Cortex of kidney (tissue), 1 donor: ENCODE data around the gene CHST13.

Experiments
- DNase-seq: peaks from one replicate; lab custom pipeline; 2025; lab: John Stamatoyannopoulos, UW

The CHST13 gene

DNA sequence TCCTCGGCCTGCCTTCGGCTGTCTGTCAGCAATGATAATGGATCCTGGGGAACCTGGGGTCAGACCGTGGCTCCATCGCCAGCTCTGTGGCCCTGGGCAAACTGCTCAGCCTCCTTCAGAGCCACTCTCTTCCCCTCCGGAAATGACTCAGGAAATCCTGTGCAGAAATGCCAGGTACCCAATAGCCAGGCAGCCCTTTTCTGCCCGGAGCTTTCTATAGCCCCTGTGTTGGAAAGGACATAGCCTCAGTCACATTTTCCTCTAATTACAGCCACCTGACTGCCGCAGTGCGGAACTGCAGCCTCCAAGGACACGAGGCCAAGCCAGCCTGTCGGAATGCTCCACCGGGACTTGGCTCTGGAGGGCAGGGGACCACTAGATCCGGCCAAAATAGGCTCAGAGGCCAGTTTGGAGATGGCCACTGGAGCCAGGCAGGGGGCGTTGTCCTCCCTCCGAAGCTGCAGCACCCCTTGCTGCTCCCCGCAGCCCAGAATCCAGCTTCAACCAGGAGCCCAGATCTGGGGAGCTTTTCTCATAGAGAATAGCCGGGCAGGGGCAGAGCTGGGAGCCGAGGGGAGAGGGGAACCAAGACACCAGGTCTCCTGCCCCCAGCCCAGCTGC is 36.7 kb upstream of the CHST13 start:
- no peak for DNase-seq

- DNase-seq, result no peak
Observed at GRCh38 chr3:126488185-126488584, 35.8 kb upstream of the CHST13 start.

DNA sequence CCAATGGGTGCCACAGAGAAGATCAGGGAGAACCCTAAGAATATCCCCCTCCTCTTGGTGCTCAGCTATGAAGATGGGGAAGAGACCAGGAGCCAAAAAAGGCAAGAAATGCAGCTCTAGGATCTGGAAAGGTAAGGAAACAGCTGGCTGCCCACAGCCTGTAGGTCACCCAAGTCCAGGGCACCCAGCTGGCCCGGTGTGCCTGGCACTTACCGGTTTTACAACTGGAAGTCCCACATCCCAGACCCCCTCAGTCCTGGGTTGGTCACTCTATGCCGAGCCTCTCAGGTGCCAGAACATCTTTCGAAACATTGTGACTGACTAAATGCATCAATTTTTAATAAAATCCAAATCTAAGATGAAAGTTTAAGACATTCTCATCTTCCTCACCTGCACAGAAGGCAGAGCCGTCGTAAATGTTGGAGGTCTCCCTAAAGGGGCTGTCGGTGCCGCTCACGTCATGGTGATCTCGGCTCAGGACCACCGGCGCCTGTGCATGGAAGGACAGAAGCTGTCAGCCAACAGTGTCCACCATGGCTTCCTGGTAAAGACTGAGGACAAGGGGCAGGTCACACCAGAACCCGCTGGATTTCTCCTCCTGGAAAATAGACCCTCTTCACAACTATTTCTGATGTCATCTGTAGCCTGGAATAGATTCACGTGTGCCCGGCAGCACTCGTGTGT is 34.9 kb upstream of the CHST13 start:
- DNase-seq, result no peak

GRCh38 chr3:126490619-126491018 is 33.3 kb upstream of the CHST13 start:
- no peak for DNase-seq

DNA sequence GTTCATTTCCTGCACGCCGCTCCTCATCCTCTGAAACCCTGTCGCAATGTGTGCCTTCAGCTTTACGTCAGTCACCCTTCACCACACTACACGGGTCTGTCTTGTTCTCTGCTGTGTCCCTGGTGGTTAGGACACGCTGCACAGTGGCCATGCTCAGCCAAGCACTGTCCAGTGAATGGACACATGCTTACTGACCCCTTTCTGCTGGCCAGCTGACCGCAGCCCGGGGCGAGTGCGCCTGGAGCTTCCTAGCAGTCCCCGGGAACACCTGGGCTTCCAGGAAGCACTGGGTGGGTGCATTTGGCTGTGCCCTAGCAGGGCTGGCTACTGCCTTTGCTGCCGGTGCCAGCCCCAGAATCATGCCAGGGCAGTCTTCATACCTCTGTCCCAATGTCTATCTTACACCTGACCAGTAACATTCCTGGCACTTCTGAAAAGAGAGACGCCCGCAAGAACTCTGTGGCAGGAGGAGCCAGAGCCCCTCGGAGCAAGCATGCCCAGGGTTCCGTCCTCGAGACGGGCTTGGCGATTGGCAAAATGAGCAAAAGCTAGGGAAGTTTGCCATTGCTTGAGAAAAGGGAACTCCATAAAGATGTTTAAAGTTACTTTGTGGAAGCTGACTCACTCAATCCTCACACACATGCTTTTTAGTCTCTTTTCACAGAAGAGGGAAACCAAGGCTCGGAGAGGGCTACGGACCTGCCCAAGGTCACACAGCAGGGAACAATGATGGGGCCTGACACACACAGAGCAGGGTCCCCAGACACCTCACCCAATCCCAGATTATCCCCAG is 32.5 kb upstream of the CHST13 start:
- no peak for DNase-seq

- no peak for DNase-seq
Observed at GRCh38 chr3:126493051-126493450, 30.9 kb upstream of the CHST13 start.

DNA sequence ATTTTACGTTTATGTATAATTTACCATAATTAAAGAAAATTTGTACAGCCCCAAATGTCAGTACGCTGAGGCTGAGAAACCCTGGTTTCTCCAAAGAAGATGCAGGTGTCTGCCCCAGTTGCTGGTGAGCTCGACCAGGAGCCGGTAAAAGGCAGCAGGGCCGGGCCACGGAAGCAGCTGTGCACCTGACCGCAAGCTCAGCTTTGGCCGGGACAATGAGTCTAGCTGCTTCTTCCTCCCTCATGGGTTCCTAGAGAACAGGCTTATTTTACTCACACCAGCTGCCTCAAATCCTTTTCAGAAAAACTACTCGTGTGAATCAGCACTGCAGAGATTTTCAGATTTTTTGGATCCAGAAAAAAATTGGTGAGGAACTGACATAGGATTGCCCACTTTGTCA is 30.2 kb upstream of the CHST13 start:
- no peak for DNase-seq

DNA sequence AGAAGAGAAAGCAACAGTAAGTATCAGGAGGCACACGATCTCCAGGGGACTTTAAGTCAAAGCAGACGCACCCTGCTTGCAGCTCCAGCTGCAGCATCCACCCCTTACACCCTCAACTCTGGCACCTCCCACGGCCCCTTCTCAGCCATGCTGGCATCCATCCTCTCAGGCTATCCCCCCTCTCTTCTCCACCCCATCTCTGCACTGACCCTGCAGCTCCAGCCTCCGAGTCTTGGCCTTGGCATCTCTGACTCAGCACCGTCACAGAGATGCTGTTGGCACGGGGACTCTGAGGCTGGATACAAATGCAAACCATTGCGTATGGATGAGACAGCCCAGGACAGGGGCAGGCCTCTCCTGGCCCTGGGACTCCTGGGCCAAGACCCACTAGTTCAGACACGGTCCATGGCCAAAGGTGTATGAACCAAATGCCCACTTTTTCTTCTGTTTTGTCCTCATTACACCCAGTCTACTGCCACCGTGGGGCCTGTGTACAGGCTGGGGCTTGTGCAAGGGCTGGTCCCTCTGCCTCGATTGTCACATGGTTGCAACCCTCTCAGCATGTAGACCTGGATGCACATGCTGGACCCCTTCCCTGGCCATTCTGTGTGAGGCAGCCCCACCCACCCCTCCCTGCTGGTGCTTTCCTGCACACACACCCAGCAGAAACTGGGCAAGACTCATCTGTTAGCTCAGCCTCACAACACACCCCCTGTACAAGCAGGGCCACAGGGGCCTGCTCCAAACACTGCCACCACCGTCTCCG is 29.6 kb upstream of the CHST13 start:
- no peak for DNase-seq

- DNase-seq, result no peak
Observed at GRCh38 chr3:126494970-126495230, 29.1 kb upstream of the CHST13 start.

DNA sequence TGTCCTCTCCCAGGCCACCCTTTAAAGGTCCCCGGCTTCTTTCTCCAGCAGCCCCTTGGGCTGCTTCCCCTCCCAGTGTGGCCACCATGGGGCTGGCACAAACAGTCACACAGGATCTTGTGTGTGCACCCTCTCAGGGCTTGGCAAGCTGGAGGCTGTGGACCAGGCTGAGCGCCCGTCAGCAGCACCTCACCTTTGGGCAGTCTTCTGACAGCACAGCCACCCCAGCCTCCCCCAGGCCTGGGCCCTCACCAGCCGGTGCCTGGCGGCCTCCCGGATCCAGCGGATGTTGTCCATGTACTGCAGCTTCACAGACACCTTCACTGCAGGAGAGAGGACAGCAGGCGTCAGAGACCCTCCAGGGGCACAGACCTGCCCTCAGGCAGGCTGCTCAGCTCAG is 28.2 kb upstream of the CHST13 start:
- no peak for DNase-seq

DNA sequence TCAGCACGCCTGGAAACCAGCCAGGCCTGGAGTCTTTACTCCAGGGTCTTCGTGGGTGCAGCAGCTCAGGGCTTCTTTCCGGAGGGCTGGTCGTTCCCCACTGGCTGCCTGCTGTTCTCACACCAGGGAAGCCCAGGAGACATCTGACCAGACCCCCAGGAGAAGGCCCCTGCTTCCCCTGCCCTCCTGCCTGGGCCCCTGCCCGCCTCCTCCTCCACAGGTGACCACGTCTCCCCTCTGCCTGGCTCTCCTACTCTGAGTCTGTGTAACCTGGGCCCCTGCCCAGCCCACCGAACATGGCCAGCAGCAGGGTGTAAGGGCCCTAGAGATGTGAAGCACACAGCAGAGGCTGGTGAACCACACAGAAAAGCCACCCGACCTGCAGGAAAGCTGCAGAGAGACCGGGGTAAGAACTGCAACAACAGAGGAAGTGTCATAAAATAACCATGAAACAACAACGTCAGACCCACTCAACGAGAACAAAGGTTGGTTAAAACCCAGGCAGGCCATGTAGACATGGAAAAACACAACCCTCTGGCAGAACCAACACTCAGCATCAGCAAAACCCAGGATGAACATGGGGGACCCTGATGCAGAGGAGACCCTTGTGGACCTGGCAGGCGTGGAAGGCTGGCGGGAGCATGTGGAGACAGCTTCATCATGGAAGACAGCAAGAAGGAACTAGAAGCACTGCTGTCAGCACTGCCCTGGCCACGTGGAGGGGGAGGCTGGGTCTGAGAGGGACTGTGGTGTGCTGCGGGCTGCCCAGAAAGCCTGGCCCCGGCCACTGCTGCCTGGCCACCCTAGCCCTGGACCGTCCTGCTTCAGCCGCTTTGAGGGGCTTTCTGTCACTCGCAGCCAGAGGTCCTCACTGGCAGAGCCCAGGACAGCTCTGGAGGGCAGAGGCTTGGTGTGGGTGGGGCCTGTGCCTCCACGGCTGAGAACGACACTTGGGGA is 26.8 kb upstream of the CHST13 start:
- no peak for DNase-seq

- DNase-seq, result no peak
Observed at GRCh38 chr3:126497956-126498355, 26.0 kb upstream of the CHST13 start.

GRCh38 chr3:126498461-126498860 is 25.5 kb upstream of the CHST13 start:
- DNase-seq, result no peak

- no peak for DNase-seq
Observed at GRCh38 chr3:126498929-126499328, 25.0 kb upstream of the CHST13 start.

- no peak for DNase-seq
Observed at GRCh38 chr3:126499401-126499800, 24.6 kb upstream of the CHST13 start.

DNA sequence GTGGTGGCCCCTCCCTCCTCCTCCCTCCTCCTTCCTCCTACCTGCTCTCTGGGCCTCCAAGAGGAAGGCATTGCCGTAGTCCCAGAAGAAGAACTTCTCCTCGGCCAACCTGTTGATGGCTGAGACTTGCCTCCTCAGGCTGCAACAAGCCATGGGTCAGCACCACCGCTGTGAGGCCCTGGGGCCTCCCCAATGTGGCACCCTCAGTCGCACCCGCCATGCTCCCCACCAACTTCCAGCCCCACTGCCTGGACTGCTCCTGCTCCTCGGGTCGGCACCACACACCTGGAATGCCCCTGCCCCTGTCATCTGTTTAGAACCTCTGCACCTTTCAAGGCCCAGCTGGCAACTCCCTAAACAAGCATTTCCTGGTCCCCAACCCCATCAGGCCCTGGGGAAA is 23.9 kb upstream of the CHST13 start:
- DNase-seq, result no peak

DNA sequence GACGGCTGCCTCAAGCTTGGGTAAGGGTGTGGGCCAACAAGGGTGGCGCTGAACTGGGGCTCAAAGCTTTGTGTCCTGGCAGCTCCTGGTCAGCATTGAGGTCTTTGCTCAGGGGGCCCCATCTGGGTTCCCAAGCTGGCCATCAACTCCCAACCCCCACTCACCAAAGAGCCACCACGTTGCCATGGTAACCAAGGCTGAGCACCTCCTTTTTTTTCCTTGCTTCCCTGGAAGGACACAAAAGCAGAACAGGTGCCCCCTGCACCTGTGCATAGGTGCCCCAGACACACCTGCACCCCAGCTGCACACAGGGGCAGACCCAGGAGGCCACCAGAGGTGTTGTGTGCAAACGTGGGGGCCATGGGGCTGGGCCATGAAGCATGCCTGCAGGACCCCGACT is 22.9 kb upstream of the CHST13 start:
- DNase-seq, result no peak

DNA sequence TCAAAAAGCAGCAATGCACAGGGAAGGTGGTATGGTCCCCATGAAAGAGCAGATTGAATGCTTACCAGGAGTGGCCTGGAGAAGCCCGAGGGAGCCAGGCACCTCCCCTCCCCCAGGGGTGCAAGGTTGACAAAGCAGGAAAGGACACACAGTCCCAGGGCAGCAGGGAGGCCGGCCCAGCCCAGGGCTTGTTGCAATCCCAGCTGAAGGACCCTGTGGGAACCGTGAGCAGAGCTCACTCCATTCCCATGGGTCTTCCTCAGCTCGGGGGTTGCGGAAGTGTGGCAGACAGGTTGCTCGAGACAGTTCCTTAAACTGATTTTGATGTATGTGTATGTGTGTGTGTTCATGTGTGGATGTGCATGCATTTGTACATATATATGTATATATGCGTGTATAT is 22.2 kb upstream of the CHST13 start:
- no peak for DNase-seq

DNA sequence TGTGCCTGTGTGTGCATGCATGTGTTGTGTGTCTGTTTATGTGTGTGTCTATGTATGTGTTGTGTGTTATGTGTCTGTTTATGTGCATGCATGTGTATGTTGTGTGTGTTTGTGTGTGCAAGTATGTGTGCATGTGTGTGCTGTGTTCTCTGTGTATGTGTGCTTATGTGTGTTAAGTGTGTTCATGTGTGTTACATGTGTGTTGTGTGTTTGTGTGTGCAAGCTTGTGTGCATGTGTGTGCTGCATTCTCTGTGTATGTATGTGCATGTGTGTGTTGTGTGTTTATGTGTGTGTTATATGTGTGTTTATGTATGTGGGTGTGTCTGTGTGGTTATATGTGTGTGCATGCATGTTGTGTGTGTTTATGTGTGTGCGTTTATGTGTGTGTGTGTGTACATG is 21.3 kb upstream of the CHST13 start:
- DNase-seq, result no peak

- no peak for DNase-seq
Observed at GRCh38 chr3:126503701-126504100, 20.3 kb upstream of the CHST13 start.

- DNase-seq, result no peak
Observed at GRCh38 chr3:126507886-126508285, 16.1 kb upstream of the CHST13 start.

DNA sequence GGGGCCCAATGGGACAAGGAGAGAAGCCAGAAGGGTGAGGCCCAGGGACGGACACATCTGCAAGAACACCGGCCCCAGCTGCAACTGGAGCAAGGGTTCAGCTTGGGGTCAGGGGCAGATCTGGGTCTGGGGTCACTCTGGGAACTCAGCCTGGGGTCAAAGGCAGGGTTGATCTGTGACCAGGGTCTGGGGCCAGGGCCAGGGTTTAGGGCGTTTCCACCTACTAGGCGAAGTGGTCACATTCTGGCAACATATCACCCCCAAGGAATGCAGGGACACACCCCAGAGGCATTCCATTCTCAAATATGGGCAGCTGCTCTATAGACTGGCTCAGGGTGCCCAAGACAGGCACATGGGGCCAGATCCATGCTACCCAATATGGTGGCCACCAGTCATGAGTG is 15.4 kb upstream of the CHST13 start:
- DNase-seq, result no peak
